C4-2B (cell line): Measurements from ENCODE around the gene MTO1.

Source experiments
- ZFX ChIP-seq: fragments of 450-650 bp; IDR thresholded peaks from 2 replicates; pipeline ENCODE4 v1.6.1; 2017
- TF ChIP-seq, protein P1 (sequence below): fragments of 450-650 bp; conservative IDR thresholded peaks from 2 replicates; pipeline ENCODE4 v1.5.1; 2017; ENCODE audit warnings: mild to moderate bottlenecking

DNA sequence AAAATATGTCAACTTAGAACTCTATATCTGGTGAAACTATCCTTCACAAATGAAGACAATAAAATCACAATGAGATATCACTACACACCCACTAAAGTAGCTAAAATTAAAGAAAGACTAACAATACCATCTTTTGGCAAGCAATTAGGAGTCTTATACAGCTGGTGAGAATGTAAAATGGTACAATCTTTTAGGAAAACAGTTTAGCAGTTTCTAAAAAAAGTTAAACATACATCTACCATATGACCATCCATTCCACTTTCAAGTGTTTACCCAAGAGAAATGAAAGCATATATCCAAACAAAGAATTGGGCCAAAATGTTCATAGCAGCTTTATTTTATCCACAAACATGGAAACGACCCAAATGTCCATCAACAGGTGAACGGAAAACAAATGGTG lies 73.1 kb downstream of the MTO1 start:
- TF ChIP-seq, protein P1, sequence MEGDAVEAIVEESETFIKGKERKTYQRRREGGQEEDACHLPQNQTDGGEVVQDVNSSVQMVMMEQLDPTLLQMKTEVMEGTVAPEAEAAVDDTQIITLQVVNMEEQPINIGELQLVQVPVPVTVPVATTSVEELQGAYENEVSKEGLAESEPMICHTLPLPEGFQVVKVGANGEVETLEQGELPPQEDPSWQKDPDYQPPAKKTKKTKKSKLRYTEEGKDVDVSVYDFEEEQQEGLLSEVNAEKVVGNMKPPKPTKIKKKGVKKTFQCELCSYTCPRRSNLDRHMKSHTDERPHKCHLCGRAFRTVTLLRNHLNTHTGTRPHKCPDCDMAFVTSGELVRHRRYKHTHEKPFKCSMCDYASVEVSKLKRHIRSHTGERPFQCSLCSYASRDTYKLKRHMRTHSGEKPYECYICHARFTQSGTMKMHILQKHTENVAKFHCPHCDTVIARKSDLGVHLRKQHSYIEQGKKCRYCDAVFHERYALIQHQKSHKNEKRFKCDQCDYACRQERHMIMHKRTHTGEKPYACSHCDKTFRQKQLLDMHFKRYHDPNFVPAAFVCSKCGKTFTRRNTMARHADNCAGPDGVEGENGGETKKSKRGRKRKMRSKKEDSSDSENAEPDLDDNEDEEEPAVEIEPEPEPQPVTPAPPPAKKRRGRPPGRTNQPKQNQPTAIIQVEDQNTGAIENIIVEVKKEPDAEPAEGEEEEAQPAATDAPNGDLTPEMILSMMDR: no peak
- no peak for TF ChIP-seq ZFX
